GM18867 (cell line): ENCODE data around the gene CTNNA1.
"Not testable (repeated sequence)": the region's sequence is repeated elsewhere in the genome, so short reads cannot be mapped to it uniquely, and the experiment has no call there.

Experiments
- ATAC-seq: cut with Tn5 transposase; IDR thresholded peaks from one replicate; pipeline ENCODE4 v1.9.1; 2021; ENCODE audit warnings: mild to moderate bottlenecking, moderate library complexity; ENCODE audit not compliant: unreplicated experiment

Gene CTNNA1

DNA sequence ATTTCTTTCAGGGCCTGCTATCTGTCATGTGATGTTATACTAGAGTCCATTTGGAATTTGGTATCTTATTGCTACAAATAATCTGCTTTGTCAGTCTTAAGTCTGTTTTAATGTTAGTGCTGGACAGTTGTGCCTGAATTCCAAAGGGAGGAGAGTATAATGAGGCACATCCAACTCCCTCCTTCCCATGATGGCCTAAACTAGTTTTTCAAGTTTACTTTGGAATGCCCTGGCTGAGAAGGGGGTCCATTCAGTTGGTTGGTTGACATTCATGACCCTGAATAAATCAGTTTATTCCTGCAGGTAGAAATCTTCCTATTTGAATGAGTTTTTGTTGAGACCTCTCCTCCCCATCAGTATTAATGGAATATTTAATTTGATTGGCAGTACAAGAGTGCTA lies 131.3 kb downstream of the CTNNA1 start:
- no peak for ATAC-seq

DNA sequence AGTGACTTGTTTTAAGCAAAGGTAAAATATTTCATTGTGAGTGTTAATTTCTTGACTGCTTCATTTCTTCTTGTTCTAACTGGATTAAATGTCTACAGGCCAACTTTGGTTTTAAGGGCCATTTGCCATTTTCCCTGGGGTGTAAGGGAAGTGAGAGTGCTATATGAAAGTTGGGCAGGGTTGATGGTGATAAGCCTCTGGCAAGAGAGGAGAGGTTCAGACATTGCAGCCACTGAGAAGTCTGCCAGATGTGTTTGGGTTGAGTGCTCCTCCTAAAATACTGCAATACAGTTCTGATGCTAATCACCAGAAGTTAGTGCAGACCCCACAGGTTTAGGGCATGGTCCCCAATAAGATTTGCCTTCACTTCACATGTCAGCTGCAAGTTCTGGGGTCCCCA lies 136.8 kb downstream of the CTNNA1 start:
- ATAC-seq, result no peak

DNA sequence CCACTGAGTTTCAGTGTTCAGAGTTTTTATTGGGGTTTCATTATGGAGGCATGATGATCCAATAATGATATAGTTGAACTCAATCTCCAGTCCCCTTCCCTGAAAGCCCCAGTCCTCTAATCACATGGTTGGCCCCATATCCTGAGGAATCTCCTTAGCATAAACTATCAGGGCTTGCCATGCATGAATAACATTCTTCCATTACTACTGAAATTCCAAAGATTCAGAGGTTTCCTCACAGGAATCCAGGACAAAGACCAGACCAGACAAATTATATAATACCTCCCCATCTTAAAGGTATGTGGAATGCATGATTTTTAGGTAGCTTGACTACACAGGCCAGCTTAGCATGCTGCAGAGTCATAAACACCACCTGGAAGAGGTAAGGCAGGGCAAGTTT lies 137.4 kb downstream of the CTNNA1 start:
- ATAC-seq, result no peak

DNA sequence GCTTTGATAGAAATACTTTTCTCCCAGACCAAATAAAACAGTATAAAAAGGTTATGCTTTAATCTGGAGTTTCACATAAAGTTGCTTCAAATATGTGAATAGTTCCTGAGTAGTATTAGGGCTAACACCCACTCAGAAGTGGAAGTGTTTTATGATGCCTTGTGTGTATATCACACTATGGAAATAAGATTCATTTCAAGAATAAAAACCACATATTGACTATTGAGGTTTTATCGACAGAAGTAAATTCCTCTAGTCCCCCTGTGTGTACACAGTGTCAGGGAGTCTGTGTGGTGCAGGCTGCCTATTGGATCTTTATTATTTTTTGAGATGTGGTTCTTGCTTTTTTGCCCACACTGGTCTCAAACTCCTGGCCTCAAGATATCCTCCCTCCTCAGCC lies 142.7 kb downstream of the CTNNA1 start:
- ATAC-seq, result no peak

DNA sequence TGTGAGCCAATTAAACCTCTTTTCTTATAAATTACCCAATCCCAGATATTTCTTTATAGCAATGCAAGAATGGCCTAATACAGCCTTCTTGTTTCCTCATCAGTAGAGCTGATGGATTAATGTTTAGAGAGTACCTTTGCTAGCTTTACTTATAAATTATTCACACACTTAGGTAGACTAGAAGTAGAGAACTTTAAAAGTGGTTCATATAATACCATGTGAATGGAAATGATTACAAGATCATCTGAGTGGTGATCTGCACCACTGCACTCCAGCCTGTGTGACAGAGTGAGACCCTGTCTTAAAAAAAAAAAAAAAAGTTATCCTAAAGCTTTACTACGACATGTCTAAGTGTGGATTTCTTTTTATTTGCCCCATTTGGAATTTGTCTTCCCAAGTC lies 145.1 kb downstream of the CTNNA1 start:
- ATAC-seq, result no peak

DNA sequence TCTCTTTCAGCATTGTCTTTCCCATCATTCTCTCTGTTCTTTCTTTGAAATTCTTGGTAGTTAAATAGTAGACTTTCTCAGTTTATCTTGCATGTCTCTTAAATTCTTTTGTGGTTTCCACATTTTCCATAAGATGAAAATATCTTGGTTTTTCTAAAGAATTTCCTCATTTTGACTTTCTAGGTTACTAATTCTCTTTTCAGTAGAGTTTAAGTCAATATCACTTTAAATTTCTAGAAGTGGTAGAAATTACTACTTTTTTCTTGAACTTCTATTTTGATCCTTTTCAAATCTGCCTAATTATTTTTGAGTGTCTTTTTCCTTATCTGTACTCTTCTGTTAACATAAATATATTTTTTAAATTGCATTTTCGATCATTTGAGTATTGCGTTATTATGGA lies 145.5 kb downstream of the CTNNA1 start:
- ATAC-seq, result no peak

DNA sequence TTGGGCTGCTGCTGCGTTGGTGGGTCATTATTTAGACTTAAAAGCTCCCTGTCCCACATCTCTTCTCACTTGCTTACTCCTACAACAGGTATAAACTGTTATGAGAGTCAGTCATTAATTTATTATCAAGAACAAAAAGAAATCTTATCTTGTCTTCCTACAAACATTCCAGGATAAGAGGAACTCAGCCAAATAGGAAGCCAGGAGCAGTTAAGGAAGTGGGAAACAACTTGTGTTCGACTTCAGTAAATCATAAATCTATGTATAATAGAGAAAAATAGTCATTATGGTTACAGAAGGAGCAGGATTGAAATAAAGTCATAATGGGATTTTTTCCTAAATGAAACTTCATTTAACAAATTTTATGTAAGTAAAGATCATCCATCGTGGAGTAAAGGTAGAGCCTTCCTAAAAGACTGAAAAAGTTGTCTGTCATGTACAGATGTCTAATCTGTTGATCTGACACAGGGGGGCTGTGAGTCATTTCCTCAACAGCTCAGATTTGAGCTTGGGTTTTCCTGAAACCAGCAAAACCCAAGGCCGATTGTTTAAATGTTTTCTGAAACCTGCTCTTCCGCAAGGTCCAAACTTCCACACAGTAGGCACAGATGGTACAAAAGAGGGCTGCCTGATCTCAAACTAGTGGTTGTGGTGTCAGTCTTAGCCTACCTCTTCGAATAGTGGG lies 147.2 kb downstream of the CTNNA1 start:
- no peak for ATAC-seq

DNA sequence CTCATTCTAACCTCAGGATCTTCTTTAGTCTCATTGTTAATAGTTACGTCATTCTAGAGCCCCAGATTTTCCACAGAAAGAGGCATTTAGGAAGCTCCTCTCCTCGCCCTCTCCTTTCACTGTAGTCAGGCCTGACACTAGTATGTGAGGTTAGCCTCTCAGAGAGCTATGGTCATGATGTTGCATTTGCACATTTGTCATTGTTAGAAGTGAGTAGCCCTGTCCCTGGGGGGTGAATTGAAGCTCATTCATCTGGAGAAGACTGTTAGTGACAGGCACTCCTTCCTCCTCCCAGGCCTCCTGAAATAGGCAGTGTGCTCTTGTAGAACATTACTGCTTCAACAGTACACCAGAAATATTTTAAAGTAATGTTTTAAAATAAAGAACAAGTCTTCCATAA lies 148.5 kb downstream of the CTNNA1 start:
- ATAC-seq, result no peak

DNA sequence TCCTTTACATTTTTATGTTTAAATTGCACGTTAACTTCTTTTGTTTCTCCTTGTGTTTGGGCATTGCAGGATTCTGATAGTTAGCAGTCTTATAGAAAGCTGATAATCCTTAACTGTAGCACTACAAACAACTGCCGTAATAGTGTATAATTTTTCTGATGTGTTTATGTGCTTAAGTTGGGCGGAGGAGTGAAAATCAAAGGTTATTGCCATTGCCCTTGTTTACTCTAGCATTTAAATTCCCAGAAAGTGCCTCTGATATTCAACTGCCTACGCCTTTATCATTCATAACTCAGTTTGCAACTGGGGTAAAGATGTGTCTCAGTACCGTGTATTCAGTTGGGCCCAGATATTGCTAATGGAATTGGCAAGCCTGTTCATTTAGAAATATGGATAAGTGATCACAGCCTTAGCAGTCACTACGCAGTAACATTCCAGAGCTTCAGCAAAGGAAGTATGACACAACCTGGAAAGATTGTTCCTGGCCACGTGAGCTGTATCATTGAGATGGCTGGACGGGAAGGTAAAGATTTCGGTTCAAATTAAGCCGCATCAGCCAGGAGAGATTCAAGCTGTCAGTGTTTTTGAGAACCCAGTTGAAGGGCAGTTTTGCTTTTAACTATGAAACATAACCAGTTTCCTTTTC lies 150.0 kb downstream of the CTNNA1 start:
- no peak for ATAC-seq

DNA sequence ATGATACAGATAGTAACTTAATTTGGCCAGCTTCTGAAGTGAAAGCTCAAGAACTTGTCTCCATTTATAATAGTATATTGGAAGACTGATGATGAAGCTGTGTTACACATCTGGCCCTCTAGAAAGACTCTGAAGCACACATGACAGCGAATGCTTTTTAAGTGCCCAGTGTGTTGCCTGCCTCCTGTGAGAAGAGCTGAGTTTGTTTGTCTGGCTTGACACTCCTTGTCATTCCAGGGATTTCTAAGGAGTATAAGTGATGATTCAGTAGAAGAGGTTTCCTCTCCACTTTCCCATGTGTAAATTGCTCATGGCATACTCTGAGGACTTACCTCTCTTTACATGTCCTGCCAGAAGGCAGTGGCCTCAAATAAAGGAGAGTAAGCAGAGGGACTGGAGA lies 152.3 kb downstream of the CTNNA1 start:
- ATAC-seq, result no peak

DNA sequence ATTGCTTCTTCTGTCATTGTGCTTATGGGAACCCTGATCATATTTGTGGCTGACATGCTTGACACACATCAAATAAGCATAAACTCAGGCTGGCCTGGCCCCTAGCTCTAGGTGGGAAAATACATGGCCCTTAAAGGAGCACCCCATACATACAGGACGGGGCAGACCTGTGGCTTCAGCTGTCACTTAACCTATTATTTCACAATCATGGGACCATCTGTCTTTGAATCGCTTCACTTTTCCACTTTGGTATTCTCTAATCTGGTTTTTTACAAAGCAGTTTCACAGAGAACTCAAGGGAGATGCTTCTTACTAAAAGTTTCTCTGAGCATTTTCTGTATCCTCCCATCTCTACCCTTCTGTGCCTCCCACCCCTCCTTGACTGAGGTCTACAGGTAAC lies 156.5 kb downstream of the CTNNA1 start:
- no peak for ATAC-seq

DNA sequence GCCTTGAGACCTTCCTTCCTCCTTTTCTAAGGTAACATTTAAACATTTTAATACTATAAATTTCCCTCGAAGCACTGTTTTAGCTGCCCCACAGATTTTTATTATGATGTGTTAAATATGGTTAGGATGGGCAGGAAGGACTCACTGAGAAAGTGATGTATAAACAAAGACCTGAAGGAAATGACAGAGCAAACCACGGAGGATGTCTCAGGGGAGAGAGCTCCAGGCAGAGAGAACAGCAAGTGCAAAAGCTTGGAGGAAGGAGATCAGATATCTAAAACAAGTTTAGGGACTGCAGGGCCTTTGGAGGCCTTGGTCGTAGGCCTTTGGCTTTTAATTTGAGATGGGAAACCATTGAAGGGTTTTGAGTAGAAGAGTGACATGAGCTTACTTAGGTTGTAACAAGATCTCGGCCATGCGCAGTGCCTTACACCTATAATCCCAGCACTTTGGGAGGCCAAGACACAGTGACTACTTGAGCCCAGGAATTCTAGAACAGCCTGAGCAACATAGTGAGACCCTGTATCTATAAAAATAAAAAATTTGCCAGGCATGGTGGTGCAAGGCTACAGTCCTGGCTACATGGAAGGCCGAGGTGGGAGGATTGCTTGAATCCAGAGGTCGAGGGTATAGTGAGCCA lies 157.4 kb downstream of the CTNNA1 start:
- no peak for ATAC-seq

DNA sequence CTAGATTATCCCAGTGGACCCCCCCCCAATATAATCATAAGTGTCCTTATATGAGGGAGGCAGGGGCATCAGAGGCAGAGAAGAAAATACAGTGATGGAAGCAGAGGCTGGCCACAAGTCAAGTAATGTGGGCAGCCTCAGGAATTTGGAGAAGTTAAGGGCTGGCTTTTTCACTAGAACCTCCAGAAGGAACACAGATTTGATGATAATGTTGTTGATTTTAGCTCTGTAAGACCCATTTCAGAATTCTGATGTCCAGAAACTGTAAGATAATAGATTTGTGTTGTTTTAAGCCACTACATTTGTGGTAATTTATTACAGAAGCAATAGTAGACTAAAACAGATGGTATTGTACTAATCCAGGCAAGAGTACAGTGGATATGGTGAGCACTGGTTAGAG lies 158.2 kb downstream of the CTNNA1 start:
- ATAC-seq, result no peak

DNA sequence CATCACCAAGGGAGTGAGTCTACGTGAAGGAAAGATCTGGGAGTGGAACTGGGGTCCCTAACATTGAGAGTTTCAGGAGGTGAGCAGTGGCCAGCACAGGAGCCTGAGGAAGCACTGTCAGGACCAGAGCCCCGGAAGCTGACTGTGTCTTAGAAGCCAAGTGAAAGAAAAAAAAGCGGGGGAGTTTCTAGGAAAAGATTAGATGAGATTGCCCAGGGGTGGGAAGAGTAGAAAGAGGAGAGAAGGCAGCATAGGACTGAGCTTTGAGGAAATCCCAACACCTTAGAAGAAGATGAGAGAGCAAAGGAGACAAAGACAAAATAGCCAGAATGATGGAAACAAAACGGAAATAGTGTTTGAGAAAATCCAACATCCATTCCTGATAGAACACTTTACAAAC lies 158.9 kb downstream of the CTNNA1 start:
- ATAC-seq, result no peak

DNA sequence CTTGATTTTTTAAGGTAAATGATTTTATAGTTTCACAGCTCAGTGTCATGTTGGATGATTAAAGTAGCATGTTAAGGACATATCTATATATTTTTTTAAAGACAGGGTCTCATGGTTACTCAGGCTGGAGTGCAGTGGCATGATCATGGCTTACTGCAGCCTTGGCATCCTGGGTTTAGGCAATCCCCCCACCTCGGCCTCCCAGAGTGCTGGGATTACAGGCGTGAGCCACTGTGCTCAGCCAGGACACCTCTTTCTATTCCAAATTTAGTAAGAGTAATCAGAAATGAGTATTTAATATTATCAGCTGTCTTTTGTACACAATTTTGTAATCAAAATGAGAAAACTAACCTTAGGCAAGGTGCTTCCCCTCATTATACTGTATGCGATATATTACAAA lies 160.5 kb downstream of the CTNNA1 start:
- ATAC-seq, result no peak

DNA sequence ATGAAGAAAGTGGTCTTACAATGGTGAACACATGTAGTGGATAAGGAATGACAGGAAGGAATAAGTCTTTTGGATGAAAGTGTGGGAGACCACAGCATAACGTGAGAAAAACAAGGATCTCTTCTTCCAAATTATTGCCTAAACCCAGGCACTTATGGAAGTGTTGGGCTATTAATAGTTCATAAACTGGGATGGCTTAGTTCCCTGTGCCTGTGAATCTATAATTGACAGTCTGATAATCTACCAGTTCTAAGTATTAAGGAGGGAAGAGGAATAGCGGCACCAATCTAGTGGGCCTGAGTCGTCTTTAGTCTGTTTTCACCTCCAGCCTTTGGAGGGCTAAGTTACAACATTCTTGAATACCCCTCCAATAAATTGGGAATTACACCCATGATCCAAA lies 161.1 kb downstream of the CTNNA1 start:
- no peak for ATAC-seq

DNA sequence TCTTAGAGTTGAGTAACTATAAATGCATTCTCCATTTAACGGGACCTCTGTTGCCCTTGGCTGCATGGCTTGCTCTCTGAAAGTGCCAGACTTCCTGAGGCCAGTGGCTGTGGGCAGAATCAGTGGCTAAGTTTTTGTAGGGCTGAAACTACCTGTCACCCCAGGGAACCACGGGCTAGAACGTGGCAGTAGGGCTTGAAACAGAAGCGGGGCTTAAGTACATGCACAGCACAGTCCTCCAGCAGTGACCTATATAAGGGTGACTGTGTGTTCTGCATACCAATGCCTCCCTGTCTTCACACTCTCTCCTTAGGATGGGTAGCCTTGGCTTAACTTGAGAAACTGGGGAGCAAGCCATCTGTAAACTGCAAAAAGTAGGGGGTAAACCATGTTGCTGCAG lies 165.5 kb downstream of the CTNNA1 start:
- ATAC-seq, result no peak

DNA sequence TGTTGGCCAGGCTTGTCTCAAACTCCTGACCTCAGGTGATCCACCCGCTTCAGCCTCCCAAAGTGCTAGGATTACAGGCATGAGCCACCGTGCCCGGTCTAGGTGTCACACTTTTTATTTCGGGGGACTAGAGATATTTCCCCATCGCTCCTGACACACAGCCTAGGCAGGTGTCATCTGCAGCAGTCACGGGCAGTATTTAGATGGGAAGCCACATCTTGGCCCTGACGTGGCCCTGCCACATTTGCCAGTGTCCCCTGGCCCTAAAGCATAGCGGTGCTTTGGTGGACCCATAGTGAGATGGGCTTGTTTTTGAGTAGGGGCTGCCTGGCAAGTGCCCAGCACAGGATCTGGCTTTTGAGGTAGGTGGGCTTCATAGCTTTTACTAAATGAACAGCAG lies 167.0 kb downstream of the CTNNA1 start:
- no peak for ATAC-seq

DNA sequence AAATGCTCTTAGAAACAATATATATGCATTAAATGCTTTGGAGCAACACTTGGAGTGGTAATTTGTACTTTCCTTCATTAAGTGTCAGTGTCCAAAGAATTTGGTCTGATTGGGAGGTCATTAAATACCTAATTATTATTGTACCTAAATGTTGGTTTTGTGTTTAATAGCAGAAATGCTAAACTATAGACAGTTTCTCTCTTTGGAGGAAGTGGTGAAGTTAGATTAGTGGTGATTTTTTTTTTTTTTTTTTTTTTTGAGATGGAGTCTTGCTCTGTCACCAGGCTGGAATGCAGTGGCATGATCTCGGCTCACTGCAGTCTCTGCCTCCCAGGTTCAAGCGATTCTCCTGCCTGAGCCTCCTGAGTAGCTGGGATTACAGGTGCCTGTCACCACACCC lies 168.1 kb downstream of the CTNNA1 start:
- ATAC-seq, result not testable (repeated sequence)

DNA sequence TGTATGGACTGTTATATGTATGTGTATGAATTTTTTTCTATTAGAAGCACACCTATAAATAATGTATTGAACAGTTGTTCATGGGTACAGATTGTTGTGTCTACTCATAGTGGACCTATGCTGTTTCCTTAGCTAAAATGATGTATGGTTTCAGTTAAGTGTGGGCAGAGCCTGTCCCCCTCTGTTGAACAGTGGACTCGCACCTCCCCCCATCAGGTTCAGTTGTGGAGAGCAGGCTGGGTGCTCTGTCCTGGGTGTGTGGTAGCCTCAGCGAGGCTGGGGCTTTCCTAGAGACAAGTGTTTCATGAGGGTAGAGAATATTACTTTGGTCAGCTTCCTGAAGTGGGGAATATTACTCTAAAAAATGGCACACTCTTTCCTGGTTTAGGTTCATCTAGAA lies 169.3 kb downstream of the CTNNA1 start:
- no peak for ATAC-seq

DNA sequence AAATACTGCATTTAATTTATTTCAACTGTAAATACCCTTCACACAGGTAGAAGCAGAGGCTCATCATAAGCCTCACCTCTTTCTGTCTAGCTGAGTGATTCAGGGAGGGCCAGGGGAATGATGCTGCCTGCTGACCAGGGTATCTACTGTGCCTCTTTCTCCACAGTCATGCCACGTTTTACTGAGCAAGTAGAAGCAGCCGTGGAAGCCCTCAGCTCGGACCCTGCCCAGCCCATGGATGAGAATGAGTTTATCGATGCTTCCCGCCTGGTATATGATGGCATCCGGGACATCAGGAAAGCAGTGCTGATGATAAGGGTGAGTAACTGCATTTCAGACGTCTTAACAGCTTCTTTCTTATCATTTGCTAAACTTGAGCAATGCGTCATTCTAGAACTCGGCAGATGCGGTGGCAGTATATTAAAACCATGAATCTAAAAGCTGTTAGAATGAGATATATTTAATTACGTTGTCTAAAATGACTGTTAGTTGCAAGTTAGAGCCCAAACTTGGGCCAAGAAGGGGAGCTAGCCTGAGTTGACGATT lies 171.9 kb downstream of the CTNNA1 start:
- ATAC-seq, result no peak

DNA sequence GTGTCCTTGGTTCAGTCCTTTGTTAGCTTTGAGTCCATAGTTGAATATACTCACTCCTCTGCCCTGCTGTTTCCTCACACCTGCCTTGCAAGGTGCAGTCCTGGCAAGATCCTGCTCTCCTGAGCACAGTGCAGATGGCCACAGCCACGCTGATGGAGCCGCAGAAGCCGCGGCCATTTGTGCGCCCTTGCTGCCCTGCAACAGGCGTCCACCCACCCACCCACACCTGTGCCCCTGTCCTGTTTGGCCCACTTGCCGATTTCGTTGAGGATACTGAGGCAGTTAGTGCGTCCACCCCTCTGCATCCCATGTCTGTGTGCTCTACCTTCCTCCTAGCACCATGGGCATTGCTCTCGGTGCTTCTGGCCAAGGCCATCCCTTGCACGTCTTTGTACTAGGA lies 173.0 kb downstream of the CTNNA1 start:
- ATAC-seq, result no peak
